Measurements from ENCODE around the gene KCNJ18.
"Not testable (repeated sequence)": the region's sequence is repeated elsewhere in the genome, so short reads cannot be mapped to it uniquely, and the experiment has no call there.

Gene KCNJ18

GRCh38 chr17:21686165-21687015 lies 5.9 kb upstream of the KCNJ18 start:
- H3K9ac ChIP-seq (ENCODE audit: insufficient read length, low read depth), result no peak overlapping the region
- no peaks in the 10 kb centered on the region for H3K27me3 ChIP-seq (ENCODE audit: insufficient read depth, insufficient read length)
- TF ChIP-seq YY1 (IDR thresholded peaks at IDR 0.05; ENCODE audit: insufficient read depth, insufficient read length), result no peak
- no peak for TF ChIP-seq ZNF274 (IDR thresholded peaks at IDR 0.05; ENCODE audit: low read depth, low read length)
- TF ChIP-seq SUZ12 (IDR thresholded peaks at IDR 0.05; ENCODE audit: extremely low read depth, insufficient read depth, insufficient read length), result no peak
- peaks cover 5% of the 10 kb centered on the region for H3K4me1 ChIP-seq (ENCODE audit: insufficient read depth, insufficient read length)
- H3K4me3 ChIP-seq (ENCODE audit: insufficient read length, low read depth), result no peak overlapping the region
- H3K36me3 ChIP-seq (ENCODE audit: insufficient read depth, insufficient read length, low read length), result no peaks in the 10 kb centered on the region
- no peaks in the 10 kb centered on the region for H3K9me3 ChIP-seq (ENCODE audit: insufficient read depth, low read length)
- DNase-seq (ENCODE audit: low read depth, low spot score), result no peak

GRCh38 chr17:21687136-21687953 lies 5.0 kb upstream of the KCNJ18 start:
- H3K36me3 ChIP-seq (ENCODE audit: insufficient read depth, insufficient read length, low read length), result no peaks in the 10 kb centered on the region
- H3K27me3 ChIP-seq (ENCODE audit: insufficient read depth, insufficient read length), result no peaks in the 10 kb centered on the region
- no peak for DNase-seq (ENCODE audit: low read depth, low spot score)
- H3K4me1 ChIP-seq (ENCODE audit: insufficient read depth, insufficient read length), result peaks cover 5% of the 10 kb centered on the region
- no peak overlapping the region for H3K4me3 ChIP-seq (ENCODE audit: insufficient read length, low read depth)
- no peak for TF ChIP-seq YY1 (IDR thresholded peaks at IDR 0.05; ENCODE audit: insufficient read depth, insufficient read length)
- no peak for TF ChIP-seq ZNF274 (IDR thresholded peaks at IDR 0.05; ENCODE audit: low read depth, low read length)
- TF ChIP-seq SUZ12 (IDR thresholded peaks at IDR 0.05; ENCODE audit: extremely low read depth, insufficient read depth, insufficient read length), result no peak
- H3K9ac ChIP-seq (ENCODE audit: insufficient read length, low read depth), result no peak overlapping the region
- H3K9me3 ChIP-seq (ENCODE audit: insufficient read depth, low read length), result no peaks in the 10 kb centered on the region

- no peak for DNase-seq (ENCODE audit: low read depth, low spot score)
Measured at GRCh38 chr17:21688293-21688949, 3.9 kb upstream of the KCNJ18 start.

GRCh38 chr17:21689604-21690003 lies 2.7 kb upstream of the KCNJ18 start:
- DNase-seq (ENCODE audit: low read depth, low spot score), result no peak
- TF ChIP-seq YY1 (IDR thresholded peaks at IDR 0.05; ENCODE audit: insufficient read depth, insufficient read length) (no peak), SUZ12 (IDR thresholded peaks at IDR 0.05; ENCODE audit: extremely low read depth, insufficient read depth, insufficient read length) (no peak), ZNF274 (IDR thresholded peaks at IDR 0.05; ENCODE audit: low read depth, low read length) (no peak)
- no peaks in the 10 kb centered on the region for H3K9me3 ChIP-seq (ENCODE audit: insufficient read depth, low read length)

More at GRCh38 chr17:21688293-21688949, 3.9 kb upstream of the KCNJ18 start:
- no peak overlapping the region for H3K4me3 ChIP-seq (ENCODE audit: insufficient read length, low read depth)
- H3K27me3 ChIP-seq (ENCODE audit: insufficient read depth, insufficient read length), result no peaks in the 10 kb centered on the region
- TF ChIP-seq YY1 (IDR thresholded peaks at IDR 0.05; ENCODE audit: insufficient read depth, insufficient read length), result no peak
- no peak for TF ChIP-seq ZNF274 (IDR thresholded peaks at IDR 0.05; ENCODE audit: low read depth, low read length)
- TF ChIP-seq SUZ12 (IDR thresholded peaks at IDR 0.05; ENCODE audit: extremely low read depth, insufficient read depth, insufficient read length), result no peak
- H3K4me1 ChIP-seq (ENCODE audit: insufficient read depth, insufficient read length), result peaks cover 5% of the 10 kb centered on the region
- H3K9me3 ChIP-seq (ENCODE audit: insufficient read depth, low read length), result no peaks in the 10 kb centered on the region
- H3K9ac ChIP-seq (ENCODE audit: insufficient read length, low read depth), result no peak overlapping the region
- no peaks in the 10 kb centered on the region for H3K36me3 ChIP-seq (ENCODE audit: insufficient read depth, insufficient read length, low read length)

GRCh38 chr17:21690811-21691210 lies 1.5 kb upstream of the KCNJ18 start:
- DNase-seq (ENCODE audit: low read depth, low spot score), result not testable (repeated sequence)

More at GRCh38 chr17:21689604-21690003, 2.7 kb upstream of the KCNJ18 start:
- Histone ChIP-seq H3K36me3 (ENCODE audit: insufficient read depth, insufficient read length, low read length) (no peaks in the 10 kb centered on the region), H3K4me3 (ENCODE audit: insufficient read length, low read depth) (no peak overlapping the region), H3K9ac (ENCODE audit: insufficient read length, low read depth) (no peak overlapping the region), H3K27me3 (ENCODE audit: insufficient read depth, insufficient read length) (no peaks in the 10 kb centered on the region), H3K4me1 (ENCODE audit: insufficient read depth, insufficient read length) (peaks cover 5% of the 10 kb centered on the region)

GRCh38 chr17:21691481-21691880 lies 842 bp upstream of the KCNJ18 start:
- not testable (repeated sequence) for H3K27me3 ChIP-seq (ENCODE audit: insufficient read depth, insufficient read length); DNase-seq (ENCODE audit: low read depth, low spot score)

More at GRCh38 chr17:21690811-21691210, 1.5 kb upstream of the KCNJ18 start:
- not testable (repeated sequence) for H3K36me3 ChIP-seq (ENCODE audit: insufficient read depth, insufficient read length, low read length); H3K27me3 ChIP-seq (ENCODE audit: insufficient read depth, insufficient read length); H3K4me1 ChIP-seq (ENCODE audit: insufficient read depth, insufficient read length); H3K9ac ChIP-seq (ENCODE audit: insufficient read length, low read depth); H3K4me3 ChIP-seq (ENCODE audit: insufficient read length, low read depth); H3K9me3 ChIP-seq (ENCODE audit: insufficient read depth, low read length)

GRCh38 chr17:21692704-21693065 lies 362 bp downstream of the KCNJ18 start:
- H3K27me3 ChIP-seq (ENCODE audit: insufficient read depth, insufficient read length); DNase-seq (ENCODE audit: low read depth, low spot score); H3K9me3 ChIP-seq (ENCODE audit: insufficient read depth, low read length); H3K4me1 ChIP-seq (ENCODE audit: insufficient read depth, insufficient read length); H3K36me3 ChIP-seq (ENCODE audit: insufficient read depth, insufficient read length, low read length); H3K4me3 ChIP-seq (ENCODE audit: insufficient read length, low read depth); H3K9ac ChIP-seq (ENCODE audit: insufficient read length, low read depth): not testable (repeated sequence)

More at GRCh38 chr17:21691481-21691880, 842 bp upstream of the KCNJ18 start:
- not testable (repeated sequence) for H3K36me3 ChIP-seq (ENCODE audit: insufficient read depth, insufficient read length, low read length); H3K9ac ChIP-seq (ENCODE audit: insufficient read length, low read depth); H3K4me1 ChIP-seq (ENCODE audit: insufficient read depth, insufficient read length); H3K4me3 ChIP-seq (ENCODE audit: insufficient read length, low read depth); H3K9me3 ChIP-seq (ENCODE audit: insufficient read depth, low read length)

GRCh38 chr17:21693391-21693796 lies 1.1 kb downstream of the KCNJ18 start:
- not testable (repeated sequence) for H3K4me3 ChIP-seq (ENCODE audit: insufficient read length, low read depth); H3K27me3 ChIP-seq (ENCODE audit: insufficient read depth, insufficient read length); H3K4me1 ChIP-seq (ENCODE audit: insufficient read depth, insufficient read length); DNase-seq (ENCODE audit: low read depth, low spot score); H3K9me3 ChIP-seq (ENCODE audit: insufficient read depth, low read length); H3K9ac ChIP-seq (ENCODE audit: insufficient read length, low read depth); H3K36me3 ChIP-seq (ENCODE audit: insufficient read depth, insufficient read length, low read length)

- H3K9ac ChIP-seq (ENCODE audit: insufficient read length, low read depth); H3K27me3 ChIP-seq (ENCODE audit: insufficient read depth, insufficient read length); H3K36me3 ChIP-seq (ENCODE audit: insufficient read depth, insufficient read length, low read length); H3K4me1 ChIP-seq (ENCODE audit: insufficient read depth, insufficient read length); H3K9me3 ChIP-seq (ENCODE audit: insufficient read depth, low read length); DNase-seq (ENCODE audit: low read depth, low spot score); H3K4me3 ChIP-seq (ENCODE audit: insufficient read length, low read depth): not testable (repeated sequence)
Measured at GRCh38 chr17:21693937-21694336, 1.6 kb downstream of the KCNJ18 start.

- H3K9me3 ChIP-seq (ENCODE audit: insufficient read depth, low read length); H3K4me1 ChIP-seq (ENCODE audit: insufficient read depth, insufficient read length); H3K27me3 ChIP-seq (ENCODE audit: insufficient read depth, insufficient read length); H3K4me3 ChIP-seq (ENCODE audit: insufficient read length, low read depth); H3K36me3 ChIP-seq (ENCODE audit: insufficient read depth, insufficient read length, low read length); DNase-seq (ENCODE audit: low read depth, low spot score); H3K9ac ChIP-seq (ENCODE audit: insufficient read length, low read depth): not testable (repeated sequence)
Measured at GRCh38 chr17:21696227-21696626, 3.9 kb downstream of the KCNJ18 start.

All from NT2/D1 (cell line).